Measurements from ENCODE around the gene MPL.

- TF ChIP-seq POLR2AphosphoS5 (IDR thresholded peaks at IDR 0.05; ENCODE audit: borderline replicate concordance, low read depth, low read length), result no peak
- TF ChIP-seq EZH2 (IDR thresholded peaks at IDR 0.05), result no peak
- TF ChIP-seq FOXP2 (optimal IDR thresholded peaks at IDR 0.05; ENCODE audit: control extremely low read depth, extremely low read length, insufficient read depth), result no peak
Observed at GRCh38 chr1:43308635-43309404, 28.8 kb upstream of the MPL start.

Data from SK-N-MC (cell line).